ENCODE measurements around the gene ELL2.

- TF ChIP-seq CTCF (IDR thresholded peaks at IDR 0.05) (no peak), REST (IDR thresholded peaks at IDR 0.05; ENCODE audit: low read depth, low read length) (no peak), SMC3 (IDR thresholded peaks at IDR 0.05; ENCODE audit: low read depth, low read length) (no peak), RCOR1 (IDR thresholded peaks at IDR 0.05; ENCODE audit: low read length) (no peak), FOXM1 (IDR thresholded peaks at IDR 0.05; ENCODE audit: low read depth) (no peak), EP300 (IDR thresholded peaks at IDR 0.05; ENCODE audit: borderline replicate concordance in 1 of 2, low read depth in 1 of 2, low read length in 1 of 2) (no peak), CHD2 (IDR thresholded peaks at IDR 0.05; ENCODE audit: low read length, partially characterized antibody) (no peak), USF2 (IDR thresholded peaks at IDR 0.05; ENCODE audit: borderline replicate concordance, low read depth, low read length) (no peak), RAD21 (IDR thresholded peaks at IDR 0.05; ENCODE audit: low read length) (no peak), NFIC (IDR thresholded peaks at IDR 0.05; ENCODE audit: borderline replicate concordance) (no peak), GABPA (IDR thresholded peaks at IDR 0.05; ENCODE audit: low read depth) (no peak)
These were observed 31.6 kb upstream of the ELL2 start for GRCh38 chr5:95993266-95993665.

Measured in SK-N-SH (cell line).